ENCODE data around the gene DCAF17. TPM values are rescaled to one million over a fixed set of nuclear protein-coding genes. Genes with fewer than 3 reads are reported as not detected.

Gene DCAF17
- total RNA-seq, result 8.0 and 10.3 TPM in 2 replicates

GRCh38 chr2:171434013-171434989, at the start of gene DCAF17:
TSS of gene DCAF17 (plus strand) at chr2:171434226. CDS start at chr2:171434578, 352 bp downstream.

GRCh38 chr2:171433763-171434012, 338 bp upstream of the DCAF17 start, which contains the start of gene METTL8:
TSS of gene METTL8 (minus strand) at chr2:171433990. CDS start at chr2:171392185, 41,805 bp downstream.

DNA sequence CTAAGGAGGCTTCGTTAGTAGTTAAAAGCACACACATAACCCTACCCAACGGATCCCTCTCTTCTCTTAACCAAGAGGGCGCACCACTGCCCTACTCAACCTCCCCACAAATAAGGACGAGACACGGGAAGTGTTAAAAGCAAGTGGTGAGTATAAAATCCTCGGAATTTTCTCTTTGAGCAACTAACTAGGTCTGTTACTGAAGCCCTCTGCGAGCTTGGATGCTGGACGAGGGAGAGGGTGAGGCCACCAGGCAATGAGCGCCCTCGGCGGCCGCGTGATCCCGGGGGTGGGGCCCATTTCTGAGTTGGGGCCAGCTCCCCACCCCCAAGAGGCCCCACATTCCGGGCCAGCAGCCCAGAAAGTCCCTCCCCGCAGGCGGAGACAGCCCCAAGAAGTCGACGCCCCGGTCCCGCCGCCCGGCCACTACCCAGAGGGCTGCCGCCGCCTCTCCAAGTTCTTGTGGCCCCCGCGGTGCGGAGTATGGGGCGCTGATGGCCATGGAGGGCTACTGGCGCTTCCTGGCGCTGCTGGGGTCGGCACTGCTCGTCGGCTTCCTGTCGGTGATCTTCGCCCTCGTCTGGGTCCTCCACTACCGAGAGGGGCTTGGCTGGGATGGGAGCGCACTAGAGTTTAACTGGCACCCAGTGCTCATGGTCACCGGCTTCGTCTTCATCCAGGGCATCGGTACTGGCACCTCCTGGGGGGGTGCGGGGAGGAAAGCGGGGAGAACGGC, 88.2 kb downstream of the DCAF17 start, which contains the start of gene CYBRD1:
Gene CYBRD1, plus strand, starts transcription at position 423 of the 736 bp plus-strand sequence. Its CDS starts 72 bp downstream, at position 495.

Other genes starting within 250 kb of the DCAF17 start
- 5.3 and 17.6 TPM in 2 replicates for gene METTL8, start 236 bp upstream of the DCAF17 start, total RNA-seq
- 11.2 and 46.8 TPM in 2 replicates for gene CYBRD1, start 88.2 kb downstream of the DCAF17 start, total RNA-seq

All from mesangial cell (primary cell).